Endothelial cell of umbilical vein (primary cell): Measurements from ENCODE around the gene CCNDBP1. TPM values are rescaled to one million over a fixed set of nuclear protein-coding genes. Genes with fewer than 3 reads are reported as not detected.

Experiments
- BruUV-seq: library from RNA; stranded (reverse); fragments of 400-500 nt; replicated peaks from 2 replicates; lab custom pipeline; 2021; lab: Mats Ljungman, UMichigan
- CTCF ChIA-PET: fragments of 300-600, 350-600 bp; sonication (Branson Sonifier 250); formaldehyde crosslinking; loops from one replicate; lab custom pipeline; 2021; ENCODE audit warnings: antibody characterized with exemption, inconsistent platforms; lab: Charles Lee
- POLR2A ChIA-PET: fragments of 300-600, 350-600 bp; sonication (Branson Sonifier 250); formaldehyde crosslinking; loops from one replicate; lab custom pipeline; 2021; ENCODE audit warnings: antibody characterized with exemption, inconsistent platforms; lab: Charles Lee
- DNase-seq: peaks from one replicate; pipeline ENCODE4 v3.0.0-alpha.2; 2011; ENCODE audit warnings: low read depth, low spot score
- FAIRE-seq: peaks from 2 replicates; lab custom pipeline; 2011; peaks lifted over from hg19 to GRCh38; lab: Jason Lieb, UNC
- H2AFZ ChIP-seq: 2 replicates; pipeline ENCODE4 v1.6.0; 2012; ENCODE audit warnings: low read depth, low read length, control low read depth, inconsistent platforms
- H3K27ac ChIP-seq: 2 replicates; pipeline ENCODE4 v1.5.1; 2011; ENCODE audit warnings: low read depth, mild to moderate bottlenecking, control low read depth, low read length, moderate library complexity; ENCODE audit not compliant: insufficient read depth
- H3K27me3 ChIP-seq, 2 experiments: 2 replicates each; pipeline versions ENCODE4 v1.6.0 to v1.6.1; 2011; ENCODE audit warnings: low read length in 2 of 2, mixed read lengths in 1 of 2; ENCODE audit not compliant: control insufficient read depth in 2 of 2, insufficient read depth in 2 of 2
- H3K36me3 ChIP-seq, 2 experiments: 2 replicates in 1 of 2; 3 replicates in 1 of 2; pipeline ENCODE4 v1.5.1; 2011; ENCODE audit warnings: low read length in 2 of 2, mild to moderate bottlenecking in 1 of 2, moderate library complexity in 1 of 2; ENCODE audit not compliant: control insufficient read depth in 2 of 2, insufficient read depth in 2 of 2; ENCODE audit errors: extremely low read depth in 1 of 2
- H3K4me1 ChIP-seq: 3 replicates; pipeline ENCODE4 v1.5.1; 2011; ENCODE audit warnings: mild to moderate bottlenecking, low read length; ENCODE audit not compliant: control insufficient read depth, insufficient read depth; ENCODE audit errors: extremely low read depth
- H3K4me2 ChIP-seq: 2 replicates; pipeline ENCODE4 v1.6.1; 2011; ENCODE audit warnings: low read length, control low read depth, mixed read lengths; ENCODE audit not compliant: insufficient read depth
- H3K4me3 ChIP-seq, 3 experiments: fragments of 200-600 bp in 1 of 3; sonication (generic), shearing (Covaris generic) in 1 of 3; replicated peaks in 1 of 3; 2 replicates each; pipeline ENCODE4 v1.5.1; 2011 to 2016; ENCODE audit warnings: control low read depth in 3 of 3, low read length in 3 of 3, mild to moderate bottlenecking in 2 of 3, inconsistent platforms in 1 of 3, low read depth in 1 of 3, moderate library complexity in 1 of 3; ENCODE audit not compliant: insufficient read depth in 1 of 3
- H3K79me2 ChIP-seq: 2 replicates; pipeline ENCODE4 v1.6.0; 2012; ENCODE audit warnings: low read length, inconsistent platforms; ENCODE audit not compliant: control insufficient read depth, insufficient read depth
- H3K9ac ChIP-seq: replicated peaks from 2 replicates; pipeline ENCODE3; 2011; ENCODE audit warnings: low read length, control low read depth; ENCODE audit not compliant: insufficient read depth; ENCODE audit errors: extremely low read depth
- H3K9me1 ChIP-seq: replicated peaks from 3 replicates; pipeline ENCODE4 v1.6.0; 2011; ENCODE audit warnings: mild to moderate bottlenecking, low read length; ENCODE audit not compliant: control insufficient read depth, insufficient read depth; ENCODE audit errors: extremely low read depth
- H3K9me3 ChIP-seq: replicated peaks from 2 replicates; pipeline ENCODE4 v1.5.1; 2012; ENCODE audit warnings: low read length, inconsistent platforms; ENCODE audit not compliant: control insufficient read depth, insufficient read depth
- H4K20me1 ChIP-seq: replicated peaks from 2 replicates; pipeline ENCODE3; 2011; ENCODE audit warnings: mild to moderate bottlenecking, low read length; ENCODE audit not compliant: control insufficient read depth, insufficient read depth; ENCODE audit errors: extremely low read depth
- CTCF ChIP-seq, 2 donors: IDR thresholded peaks; 1 replicate in 1 of 2; 2 replicates in 1 of 2; pipeline ENCODE4 v1.5.1; 2011; ENCODE audit warnings: low read length in 2 of 2, mild to moderate bottlenecking in 2 of 2, moderate library complexity in 2 of 2, control low read depth in 1 of 2, inconsistent platforms in 1 of 2, low read depth in 1 of 2; ENCODE audit not compliant: insufficient read depth in 1 of 2; ENCODE audit errors: extremely low read depth in 1 of 2
- EZH2 ChIP-seq: IDR thresholded peaks from 2 replicates; pipeline ENCODE4 v1.6.1; 2012; ENCODE audit warnings: borderline replicate concordance, low read depth, mild to moderate bottlenecking, moderate library complexity, low read length, inconsistent platforms; ENCODE audit not compliant: severe bottlenecking
- FOS ChIP-seq: IDR thresholded peaks from 2 replicates; pipeline ENCODE4 v1.6.1; 2011; ENCODE audit warnings: mild to moderate bottlenecking, low read length, moderate library complexity, borderline replicate concordance; ENCODE audit not compliant: insufficient read depth
- GATA2 ChIP-seq: IDR thresholded peaks from 2 replicates; pipeline ENCODE4 v1.7.0; 2011; ENCODE audit warnings: low read depth, mild to moderate bottlenecking, moderate library complexity, mixed read lengths, low read length; ENCODE audit not compliant: insufficient read length, insufficient read depth
- JUN ChIP-seq: IDR thresholded peaks from 2 replicates; pipeline ENCODE4 v1.6.1; 2011; ENCODE audit warnings: borderline replicate concordance, low read depth; ENCODE audit not compliant: insufficient read length, insufficient read depth
- MYC ChIP-seq: IDR thresholded peaks from one replicate; pipeline ENCODE4 v1.6.1; 2011; ENCODE audit warnings: mild to moderate bottlenecking, low read depth, low read length
- POLR2A ChIP-seq: IDR thresholded peaks from 2 replicates; pipeline ENCODE4 v1.6.1; 2012; ENCODE audit warnings: low read depth, mild to moderate bottlenecking, control low read depth, low read length
- POLR2AphosphoS5 ChIP-seq: IDR thresholded peaks from 2 replicates; pipeline ENCODE4 v1.6.1; 2012; ENCODE audit warnings: low read depth, mild to moderate bottlenecking, control low read depth, low read length, moderate library complexity; ENCODE audit not compliant: insufficient read depth
- dilution Hi-C: fragments of 300-500 bp; cut with MboI; formaldehyde crosslinking; loops from one replicate; pipeline ENCODE4 v1.15.0; 2019; ENCODE audit warnings: low sequenced_read_pairs; ENCODE audit not compliant: extremely low pct_ligation_motif_present
- intact Hi-C: fragments of 100-400 bp; cut with micrococcal nuclease; formaldehyde crosslinking; loops from one replicate; pipeline ENCODE4 v1.10.0; 2022
- polyA plus RNA-seq, 4 experiments: library from polyadenylated mRNA; depleted of rRNA in 3 of 4; stranded (reverse) in 3 of 4; unstranded in 1 of 4; fragments of >200 nt; gene quantifications; 2 replicates each; pipeline versions ENCODE4 v1.2.1 to v1.2.3, GENCODE V29; 2011 to 2012; ENCODE audit warnings: missing spikeins in 1 of 4
- total RNA-seq: library from RNA; stranded (reverse); gene quantifications from 2 replicates; pipeline ENCODE4 v1.2.3, GENCODE V29; 2021
- TF ChIP-seq, protein P1 (sequence below): IDR thresholded peaks from 2 replicates; pipeline ENCODE4 v1.6.1; 2011; ENCODE audit not compliant: insufficient read depth, insufficient read length

Gene CCNDBP1
- total and polyA plus RNA-seq, 2 donors (not counting 3 experiments of a cell fraction or from before 2014, with no cell fraction given): 39.9 to 54.9 TPM

GRCh38 chr15:43226436-43227305, 41.5 kb downstream of the CCNDBP1 start:
- Histone ChIP-seq H3K27ac (no peak overlapping the region), H4K20me1 (no peaks in the 10 kb centered on the region), H3K4me2 (no peak overlapping the region), H3K9ac (no peak overlapping the region), H3K9me3 (no peaks in the 10 kb centered on the region), H3K27me3 (peaks cover 5 to 13% of the 10 kb centered on the region in 2 experiments), H2AFZ (no peak overlapping the region), H3K36me3 (no peaks in the 10 kb centered on the region), H3K4me1 (no peaks in the 10 kb centered on the region), H3K9me1 (no peaks in the 10 kb centered on the region), H3K79me2 (no peaks in the 10 kb centered on the region), H3K4me3 (no peak overlapping the region)
- CTCF ChIA-PET: interaction anchor here (1.0 to 10.5 kb wide), 16 partner anchors 9 to 121 kb away, joined by 3 to 427 read pairs (median 14); partner anchors contain the start of gene TGM5
- no peak for TF ChIP-seq FOS
- TF ChIP-seq POLR2AphosphoS5: no peak
- TF ChIP-seq, protein P1, sequence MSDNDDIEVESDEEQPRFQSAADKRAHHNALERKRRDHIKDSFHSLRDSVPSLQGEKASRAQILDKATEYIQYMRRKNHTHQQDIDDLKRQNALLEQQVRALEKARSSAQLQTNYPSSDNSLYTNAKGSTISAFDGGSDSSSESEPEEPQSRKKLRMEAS: no peak
- TF ChIP-seq EZH2: no peak
- TF ChIP-seq GATA2: no peak
- TF ChIP-seq POLR2A: no peak
- TF ChIP-seq CTCF (IDR thresholded peaks at IDR 0.05; ENCODE audit: extremely low read depth in 1 of 2, insufficient read depth in 1 of 2, low read depth in 1 of 2, low read length in 2 of 2): no peak
- TF ChIP-seq JUN: no peak
- TF ChIP-seq MYC: no peak
- DNase-seq (no peak), FAIRE-seq (no peak)
- POLR2A ChIA-PET: no interaction called here
- dilution Hi-C loops (no loop called here), intact Hi-C loops (no loop called here)
- no TSS peak for BruUV-seq
